ENCODE measurements around the gene SLIT1.

Gene SLIT1

DNA sequence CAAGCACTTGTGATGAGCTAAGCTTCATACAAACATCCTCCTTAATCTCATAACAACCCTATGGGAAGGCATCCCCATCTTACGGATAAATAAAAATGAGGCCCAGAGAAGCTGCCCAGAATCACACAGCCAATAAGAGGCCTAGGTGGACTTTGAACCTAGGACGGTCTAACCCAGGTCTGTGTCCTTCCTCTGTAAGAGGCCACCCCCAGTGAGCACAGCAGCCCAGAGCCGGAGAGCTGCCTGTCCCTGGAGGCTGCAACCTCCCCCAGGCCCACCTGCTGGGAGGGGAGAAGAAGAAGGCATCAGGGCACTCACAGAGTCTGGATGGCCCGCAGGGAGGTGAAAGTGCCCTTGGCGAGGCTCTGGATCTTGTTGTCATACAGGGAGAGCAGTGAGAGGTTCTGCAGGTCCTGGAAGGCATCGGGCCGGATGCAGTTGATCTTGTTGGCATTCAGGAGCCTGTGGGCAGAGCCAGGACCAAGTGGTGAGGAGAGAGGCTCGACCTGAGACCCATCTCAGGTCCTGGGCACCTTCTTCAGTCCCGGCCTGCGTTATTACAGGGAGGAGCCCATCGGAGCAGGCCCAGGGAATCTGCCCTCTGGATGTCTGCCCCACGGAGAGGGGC is 129.6 kb downstream of the SLIT1 start:
- ATAC-seq: no peak
- TF ChIP-seq CSDC2 (CRISPR knock-in tag; IDR thresholded peaks at IDR 0.05) (no peak), ZFP30 (CRISPR knock-in tag; IDR thresholded peaks at IDR 0.05) (no peak), ZFP3 (CRISPR knock-in tag; IDR thresholded peaks at IDR 0.05) (no peak), GLIS3 (CRISPR knock-in tag; IDR thresholded peaks at IDR 0.05) (no peak), ZNF8 (CRISPR knock-in tag; IDR thresholded peaks at IDR 0.05) (no peak)
- TF ChIP-seq, protein P1, sequence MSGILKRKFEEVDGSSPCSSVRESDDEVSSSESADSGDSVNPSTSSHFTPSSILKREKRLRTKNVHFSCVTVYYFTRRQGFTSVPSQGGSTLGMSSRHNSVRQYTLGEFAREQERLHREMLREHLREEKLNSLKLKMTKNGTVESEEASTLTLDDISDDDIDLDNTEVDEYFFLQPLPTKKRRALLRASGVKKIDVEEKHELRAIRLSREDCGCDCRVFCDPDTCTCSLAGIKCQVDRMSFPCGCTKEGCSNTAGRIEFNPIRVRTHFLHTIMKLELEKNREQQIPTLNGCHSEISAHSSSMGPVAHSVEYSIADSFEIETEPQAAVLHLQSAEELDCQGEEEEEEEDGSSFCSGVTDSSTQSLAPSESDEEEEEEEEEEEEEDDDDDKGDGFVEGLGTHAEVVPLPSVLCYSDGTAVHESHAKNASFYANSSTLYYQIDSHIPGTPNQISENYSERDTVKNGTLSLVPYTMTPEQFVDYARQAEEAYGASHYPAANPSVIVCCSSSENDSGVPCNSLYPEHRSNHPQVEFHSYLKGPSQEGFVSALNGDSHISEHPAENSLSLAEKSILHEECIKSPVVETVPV (CRISPR knock-in tag; IDR thresholded peaks at IDR 0.05): no peak

DNA sequence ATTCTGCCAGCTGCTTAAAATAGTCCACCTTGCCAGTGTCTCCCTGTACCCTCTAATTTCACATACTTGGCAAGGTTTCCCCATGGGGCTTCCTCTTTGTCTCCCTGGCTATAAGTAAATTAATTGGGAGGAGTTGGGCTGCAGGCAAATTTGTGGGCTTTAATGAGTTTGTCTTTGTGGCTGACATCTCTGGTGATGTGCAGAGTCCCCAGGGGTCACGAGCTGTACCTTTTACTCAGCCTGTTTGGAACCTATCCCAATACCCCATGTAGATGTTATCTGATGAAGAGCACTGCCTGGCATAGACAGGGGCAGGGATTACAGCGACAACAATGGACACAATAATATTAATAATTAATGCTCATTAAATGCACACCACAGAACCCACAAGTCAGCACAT is 132.5 kb downstream of the SLIT1 start:
- no peak for ATAC-seq
- no peak for TF ChIP-seq CSDC2 (CRISPR knock-in tag; IDR thresholded peaks at IDR 0.05)
- TF ChIP-seq OSR1 (CRISPR knock-in tag; IDR thresholded peaks at IDR 0.05): no peak
- no peak for TF ChIP-seq GLIS3 (CRISPR knock-in tag; IDR thresholded peaks at IDR 0.05)

DNA sequence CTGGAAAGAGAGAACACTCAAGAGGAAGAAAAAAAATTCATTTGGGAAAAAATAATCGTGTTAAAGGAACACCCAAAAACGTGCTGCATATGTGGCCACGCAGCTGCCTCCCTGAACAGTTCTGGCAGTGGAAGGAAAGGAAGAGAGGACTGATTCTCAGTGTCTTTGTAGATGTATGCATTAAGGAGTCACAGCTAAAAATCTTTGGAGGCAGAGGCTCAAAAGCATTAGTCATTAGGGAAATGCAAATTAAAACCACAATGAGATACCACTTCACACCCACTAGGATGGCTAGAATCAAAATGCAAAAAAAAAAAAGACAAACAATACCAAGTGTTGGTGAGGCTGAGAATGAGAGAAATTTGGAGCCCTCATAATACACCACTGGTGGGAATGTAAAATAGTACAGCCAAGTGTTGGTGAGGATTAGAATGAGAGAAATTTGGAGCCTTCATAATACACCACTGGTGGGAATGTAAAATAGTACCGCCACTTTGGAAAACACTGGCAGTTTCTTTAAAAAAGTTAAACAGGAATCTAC is 134.7 kb downstream of the SLIT1 start:
- ATAC-seq: no peak
- no peak for TF ChIP-seq ARNTL (CRISPR knock-in tag; IDR thresholded peaks at IDR 0.05; ENCODE audit: borderline replicate concordance, low read depth)
- no peak for TF ChIP-seq RARB (CRISPR knock-in tag; IDR thresholded peaks at IDR 0.05)
- TF ChIP-seq ESRRG (CRISPR knock-in tag; IDR thresholded peaks at IDR 0.05): no peak
- TF ChIP-seq ZNF8 (CRISPR knock-in tag; IDR thresholded peaks at IDR 0.05): no peak
- TF ChIP-seq ZFP3 (CRISPR knock-in tag; IDR thresholded peaks at IDR 0.05): no peak
- no peak for TF ChIP-seq ZNF70 (CRISPR knock-in tag; IDR thresholded peaks at IDR 0.05)
- TF ChIP-seq SNAI2 (CRISPR knock-in tag; IDR thresholded peaks at IDR 0.05): no peak
- no peak for TF ChIP-seq ZFP30 (CRISPR knock-in tag; IDR thresholded peaks at IDR 0.05)
- no peak for TF ChIP-seq BACH2 (CRISPR knock-in tag; IDR thresholded peaks at IDR 0.05; ENCODE audit: borderline replicate concordance)
- TF ChIP-seq TCF4 (CRISPR knock-in tag; IDR thresholded peaks at IDR 0.05; ENCODE audit: borderline replicate concordance): no peak
- no peak for TF ChIP-seq ISL1 (CRISPR knock-in tag; IDR thresholded peaks at IDR 0.05)

DNA sequence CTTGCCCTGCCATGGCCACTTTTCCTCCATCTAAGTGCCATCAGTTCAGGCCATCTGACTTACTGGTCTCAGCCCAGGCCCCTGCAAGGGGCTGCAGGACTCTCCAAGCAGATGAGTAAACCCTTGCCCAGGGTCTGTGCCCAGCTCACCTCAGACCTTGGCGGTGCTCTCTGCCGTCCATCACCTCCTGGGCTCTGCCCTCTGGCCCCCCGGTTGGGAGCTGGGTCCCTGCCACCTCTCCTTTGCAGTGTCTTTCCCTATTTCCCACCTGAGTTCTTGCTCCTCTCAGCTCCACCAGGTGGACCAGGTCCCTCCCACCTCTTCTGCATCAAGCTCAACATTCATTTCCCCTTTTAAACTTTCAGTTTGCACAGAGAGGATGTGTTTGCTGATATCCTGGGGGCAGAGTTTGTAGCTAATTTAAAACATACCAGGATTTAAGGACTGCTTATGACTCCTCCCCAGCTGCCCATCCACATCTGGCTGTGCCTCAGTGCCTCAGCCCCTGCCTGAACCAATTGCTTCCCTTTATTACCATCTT is 135.5 kb downstream of the SLIT1 start:
- ATAC-seq: no peak
- TF ChIP-seq ZNF8 (CRISPR knock-in tag; IDR thresholded peaks at IDR 0.05) (no peak), ISL1 (CRISPR knock-in tag; IDR thresholded peaks at IDR 0.05) (no peak), BACH2 (CRISPR knock-in tag; IDR thresholded peaks at IDR 0.05; ENCODE audit: borderline replicate concordance) (no peak), RARB (CRISPR knock-in tag; IDR thresholded peaks at IDR 0.05) (no peak), TCF4 (CRISPR knock-in tag; IDR thresholded peaks at IDR 0.05; ENCODE audit: borderline replicate concordance) (no peak), ARNTL (CRISPR knock-in tag; IDR thresholded peaks at IDR 0.05; ENCODE audit: borderline replicate concordance, low read depth) (no peak), GLIS3 (CRISPR knock-in tag; IDR thresholded peaks at IDR 0.05) (no peak), PPARA (CRISPR knock-in tag; IDR thresholded peaks at IDR 0.05; ENCODE audit: borderline replicate concordance) (no peak), ZFP30 (CRISPR knock-in tag; IDR thresholded peaks at IDR 0.05) (no peak), ZFP3 (CRISPR knock-in tag; IDR thresholded peaks at IDR 0.05) (no peak)
- TF ChIP-seq, protein P2, sequence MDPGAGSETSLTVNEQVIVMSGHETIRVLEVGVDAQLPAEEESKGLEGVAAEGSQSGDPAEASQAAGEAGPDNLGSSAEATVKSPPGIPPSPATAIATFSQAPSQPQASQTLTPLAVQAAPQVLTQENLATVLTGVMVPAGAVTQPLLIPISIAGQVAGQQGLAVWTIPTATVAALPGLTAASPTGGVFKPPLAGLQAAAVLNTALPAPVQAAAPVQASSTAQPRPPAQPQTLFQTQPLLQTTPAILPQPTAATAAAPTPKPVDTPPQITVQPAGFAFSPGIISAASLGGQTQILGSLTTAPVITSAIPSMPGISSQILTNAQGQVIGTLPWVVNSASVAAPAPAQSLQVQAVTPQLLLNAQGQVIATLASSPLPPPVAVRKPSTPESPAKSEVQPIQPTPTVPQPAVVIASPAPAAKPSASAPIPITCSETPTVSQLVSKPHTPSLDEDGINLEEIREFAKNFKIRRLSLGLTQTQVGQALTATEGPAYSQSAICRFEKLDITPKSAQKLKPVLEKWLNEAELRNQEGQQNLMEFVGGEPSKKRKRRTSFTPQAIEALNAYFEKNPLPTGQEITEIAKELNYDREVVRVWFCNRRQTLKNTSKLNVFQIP (CRISPR knock-in tag; IDR thresholded peaks at IDR 0.05; ENCODE audit: borderline replicate concordance, low read depth): no peak

DNA sequence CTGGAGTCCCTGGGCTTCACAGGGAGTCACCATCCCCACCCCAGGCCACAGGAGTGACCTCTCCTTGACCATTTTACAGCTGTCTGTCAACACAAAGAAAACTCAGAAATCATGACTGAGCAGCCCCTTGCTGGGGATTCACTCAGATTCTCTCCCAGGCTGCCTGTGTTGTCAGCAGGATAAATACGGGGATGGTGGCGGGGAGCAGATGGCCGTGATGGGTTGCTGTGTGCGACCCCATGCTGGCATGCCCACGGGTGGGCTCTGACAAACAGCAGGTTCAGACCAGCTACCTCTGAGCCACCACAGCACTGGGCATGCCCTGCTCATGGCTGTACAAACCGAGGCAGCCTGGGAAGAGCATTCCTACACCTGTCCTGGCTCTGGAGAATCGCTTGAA is 136.1 kb downstream of the SLIT1 start:
- TF ChIP-seq ZC3H10 (CRISPR knock-in tag; IDR thresholded peaks at IDR 0.05) (no peak), OSR1 (CRISPR knock-in tag; IDR thresholded peaks at IDR 0.05) (no peak), ZNF565 (CRISPR knock-in tag; conservative IDR thresholded peaks at IDR 0.05; ENCODE audit: low read depth) (no peak), PPARA (CRISPR knock-in tag; IDR thresholded peaks at IDR 0.05; ENCODE audit: borderline replicate concordance) (no peak), TOX (CRISPR knock-in tag; IDR thresholded peaks at IDR 0.05; ENCODE audit: borderline replicate concordance) (no peak), ESRRG (CRISPR knock-in tag; IDR thresholded peaks at IDR 0.05) (no peak)
- TF ChIP-seq, protein P1 (CRISPR knock-in tag; IDR thresholded peaks at IDR 0.05): no peak
- TF ChIP-seq, protein P2 (CRISPR knock-in tag; IDR thresholded peaks at IDR 0.05; ENCODE audit: borderline replicate concordance, low read depth): no peak
- TF ChIP-seq, protein P3, sequence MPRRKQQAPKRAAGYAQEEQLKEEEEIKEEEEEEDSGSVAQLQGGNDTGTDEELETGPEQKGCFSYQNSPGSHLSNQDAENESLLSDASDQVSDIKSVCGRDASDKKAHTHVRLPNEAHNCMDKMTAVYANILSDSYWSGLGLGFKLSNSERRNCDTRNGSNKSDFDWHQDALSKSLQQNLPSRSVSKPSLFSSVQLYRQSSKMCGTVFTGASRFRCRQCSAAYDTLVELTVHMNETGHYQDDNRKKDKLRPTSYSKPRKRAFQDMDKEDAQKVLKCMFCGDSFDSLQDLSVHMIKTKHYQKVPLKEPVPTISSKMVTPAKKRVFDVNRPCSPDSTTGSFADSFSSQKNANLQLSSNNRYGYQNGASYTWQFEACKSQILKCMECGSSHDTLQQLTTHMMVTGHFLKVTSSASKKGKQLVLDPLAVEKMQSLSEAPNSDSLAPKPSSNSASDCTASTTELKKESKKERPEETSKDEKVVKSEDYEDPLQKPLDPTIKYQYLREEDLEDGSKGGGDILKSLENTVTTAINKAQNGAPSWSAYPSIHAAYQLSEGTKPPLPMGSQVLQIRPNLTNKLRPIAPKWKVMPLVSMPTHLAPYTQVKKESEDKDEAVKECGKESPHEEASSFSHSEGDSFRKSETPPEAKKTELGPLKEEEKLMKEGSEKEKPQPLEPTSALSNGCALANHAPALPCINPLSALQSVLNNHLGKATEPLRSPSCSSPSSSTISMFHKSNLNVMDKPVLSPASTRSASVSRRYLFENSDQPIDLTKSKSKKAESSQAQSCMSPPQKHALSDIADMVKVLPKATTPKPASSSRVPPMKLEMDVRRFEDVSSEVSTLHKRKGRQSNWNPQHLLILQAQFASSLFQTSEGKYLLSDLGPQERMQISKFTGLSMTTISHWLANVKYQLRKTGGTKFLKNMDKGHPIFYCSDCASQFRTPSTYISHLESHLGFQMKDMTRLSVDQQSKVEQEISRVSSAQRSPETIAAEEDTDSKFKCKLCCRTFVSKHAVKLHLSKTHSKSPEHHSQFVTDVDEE (CRISPR knock-in tag; IDR thresholded peaks at IDR 0.05): no peak
- ATAC-seq: no peak
